Measurements from ENCODE around the gene FOSL1. TPM values are rescaled to one million over a fixed set of nuclear protein-coding genes. Genes with fewer than 3 reads are reported as not detected.

The FOSL1 gene
- total RNA-seq, 1 experiment from 2014 or later, result 56.1 TPM

Other genes with a start within 250 kb of the FOSL1 start
- gene RELA, start 237.5 kb downstream of the FOSL1 start, total RNA-seq (2014; rRNA removed; shearing (Covaris generic)), result 31.5 and 34.7 TPM in 2 replicates
- gene KAT5, start 188.1 kb downstream of the FOSL1 start, total RNA-seq (2014; rRNA removed; shearing (Covaris generic)), result 32.7 and 35.9 TPM in 2 replicates
- gene RNASEH2C, start 179.6 kb downstream of the FOSL1 start, total RNA-seq (2014; rRNA removed; shearing (Covaris generic)), result 13.9 and 15.4 TPM in 2 replicates
- gene AP5B1, start 119.4 kb downstream of the FOSL1 start, total RNA-seq (2014; rRNA removed; shearing (Covaris generic)), result 7.6 and 8.3 TPM in 2 replicates
- not detected in 2 replicates for gene OVOL1, start 113.3 kb downstream of the FOSL1 start, total RNA-seq (2014; rRNA removed; shearing (Covaris generic))
- 0.05 TPM in 1 of 2 replicates, not detected in the other for gene SNX32, start 66.4 kb downstream of the FOSL1 start, total RNA-seq (2014; rRNA removed; shearing (Covaris generic))
- gene CFL1, start 42.2 kb downstream of the FOSL1 start, total RNA-seq (2014; rRNA removed; shearing (Covaris generic)), result 362 and 364 TPM in 2 replicates
- 36.8 and 39.1 TPM in 2 replicates for gene MUS81, start 40.0 kb downstream of the FOSL1 start, total RNA-seq (2014; rRNA removed; shearing (Covaris generic))
- 1.0 and 2.8 TPM in 2 replicates for gene EFEMP2, start 27.6 kb downstream of the FOSL1 start, total RNA-seq (2014; rRNA removed; shearing (Covaris generic))
- not detected in 2 replicates for gene CTSW, start 20.6 kb downstream of the FOSL1 start, total RNA-seq (2014; rRNA removed; shearing (Covaris generic))
- 89.6 and 109 TPM in 2 replicates for gene FIBP, start 11.9 kb downstream of the FOSL1 start, total RNA-seq (2014; rRNA removed; shearing (Covaris generic))
- 27.3 and 27.5 TPM in 2 replicates for gene CCDC85B, start 9.7 kb downstream of the FOSL1 start, total RNA-seq (2014; rRNA removed; shearing (Covaris generic))
- gene C11orf68, start 18.7 kb upstream of the FOSL1 start, total RNA-seq (2014; rRNA removed; shearing (Covaris generic)), result 7.4 and 9.6 TPM in 2 replicates
- 57.2 and 62.4 TPM in 2 replicates for gene DRAP1, start 19.0 kb upstream of the FOSL1 start, total RNA-seq (2014; rRNA removed; shearing (Covaris generic))
- gene TSGA10IP, start 45.1 kb upstream of the FOSL1 start, total RNA-seq (2014; rRNA removed; shearing (Covaris generic)), result not detected in 2 replicates
- 24.7 and 28.4 TPM in 2 replicates for gene SART1, start 61.3 kb upstream of the FOSL1 start, total RNA-seq (2014; rRNA removed; shearing (Covaris generic))
- 23.0 TPM in 2 replicates for gene EIF1AD, start 101.8 kb upstream of the FOSL1 start, total RNA-seq (2014; rRNA removed; shearing (Covaris generic))
- 53.6 and 64.3 TPM in 2 replicates for gene BANF1, start 102.1 kb upstream of the FOSL1 start, total RNA-seq (2014; rRNA removed; shearing (Covaris generic))
- gene CST6, start 111.6 kb upstream of the FOSL1 start, total RNA-seq (2014; rRNA removed; shearing (Covaris generic)), result not detected in 2 replicates
- gene CATSPER1, start 126.1 kb upstream of the FOSL1 start, total RNA-seq (2014; rRNA removed; shearing (Covaris generic)), result not detected in 2 replicates
- not detected in 2 replicates for gene GAL3ST3, start 148.8 kb upstream of the FOSL1 start, total RNA-seq (2014; rRNA removed; shearing (Covaris generic))
- 91.7 and 101 TPM in 2 replicates for gene SF3B2, start 152.0 kb upstream of the FOSL1 start, total RNA-seq (2014; rRNA removed; shearing (Covaris generic))
- 10.3 and 13.9 TPM in 2 replicates for gene PACS1, start 169.9 kb upstream of the FOSL1 start, total RNA-seq (2014; rRNA removed; shearing (Covaris generic))

All from NCI-H460 (cell line).